NCI-H2107 treated with DMSO at 0.1 percent for 48 hours (cell line): Measurements from ENCODE around the gene DOLPP1.
A peak's percentile ranks its signal among the peaks of the same experiment; 100 is the strongest.
"Not testable (repeated sequence)": the region's sequence is repeated elsewhere in the genome, so short reads cannot be mapped to it uniquely, and the experiment has no call there.

Source experiments
- DNase-seq: peaks from one replicate; lab custom pipeline; 2025; ENCODE audit not compliant: unreplicated experiment; lab: John Stamatoyannopoulos, UW

Gene DOLPP1

GRCh38 chr9:129110740-129111527 is 30.0 kb downstream of the DOLPP1 start, which contains the start of the genes CRAT and PTPA:
Gene CRAT, minus strand, starts transcription at chr9:129110793. Its CDS starts 284 bp downstream, at chr9:129110509.
Gene PTPA, plus strand, starts transcription at chr9:129111415. Its CDS starts 186 bp downstream, at chr9:129111601.
- DNase-seq = peak; percentile 76

GRCh38 chr9:129111528-129112151 is 30.7 kb downstream of the DOLPP1 start:
- DNase-seq = peak; percentile 4

- DNase-seq = not testable (repeated sequence)
Measured at GRCh38 chr9:129112526-129112925, 31.6 kb downstream of the DOLPP1 start.

GRCh38 chr9:129113645-129114304 is 32.9 kb downstream of the DOLPP1 start:
- no peak for DNase-seq

GRCh38 chr9:129118799-129119198 is 37.9 kb downstream of the DOLPP1 start:
- DNase-seq = no peak

GRCh38 chr9:129121483-129121882 is 40.6 kb downstream of the DOLPP1 start:
- DNase-seq = no peak

- DNase-seq = no peak
Measured at GRCh38 chr9:129122133-129122532, 41.2 kb downstream of the DOLPP1 start.

- not testable (repeated sequence) for DNase-seq
Measured at GRCh38 chr9:129122976-129123375, 42.1 kb downstream of the DOLPP1 start.

- no peak for DNase-seq
Measured at GRCh38 chr9:129124506-129125069, 43.7 kb downstream of the DOLPP1 start.

GRCh38 chr9:129125478-129125877 is 44.6 kb downstream of the DOLPP1 start:
- DNase-seq = no peak

GRCh38 chr9:129126749-129127618 is 46.1 kb downstream of the DOLPP1 start:
- DNase-seq = peak; percentile 56

GRCh38 chr9:129128689-129129088 is 47.8 kb downstream of the DOLPP1 start:
- DNase-seq = no peak

GRCh38 chr9:129130271-129130670 is 49.4 kb downstream of the DOLPP1 start:
- DNase-seq = not testable (repeated sequence)

GRCh38 chr9:129130791-129131190 is 49.9 kb downstream of the DOLPP1 start:
- DNase-seq = no peak

GRCh38 chr9:129131300-129132145 is 50.6 kb downstream of the DOLPP1 start:
- peak; percentile 19 for DNase-seq

GRCh38 chr9:129133082-129133481 is 52.2 kb downstream of the DOLPP1 start:
- no peak for DNase-seq

GRCh38 chr9:129135476-129135875 is 54.6 kb downstream of the DOLPP1 start:
- no peak for DNase-seq

GRCh38 chr9:129136446-129137035 is 55.6 kb downstream of the DOLPP1 start:
- DNase-seq = no peak
